ENCODE data around the gene NPW.

Gene NPW

DNA sequence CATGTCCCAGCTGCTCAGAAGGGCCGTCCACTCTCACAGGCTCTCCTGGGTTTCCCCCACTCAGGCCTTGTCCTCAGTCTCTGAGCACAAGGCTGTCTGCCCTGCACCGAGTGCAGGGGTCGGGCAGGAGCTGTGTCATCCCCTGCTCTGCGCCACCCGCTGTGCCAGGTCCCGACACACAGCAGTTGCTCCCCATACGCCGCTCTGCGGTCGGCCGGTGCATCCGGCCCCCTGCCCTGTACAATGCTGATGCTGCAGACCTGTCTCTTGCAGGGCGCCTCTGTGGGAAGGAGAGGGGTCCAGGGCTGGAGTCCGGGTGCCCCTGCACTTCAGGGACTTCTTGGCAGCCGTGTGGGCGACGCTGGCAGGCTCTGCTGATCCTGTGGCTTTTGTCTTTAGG lies 34.3 kb downstream of the NPW start:
- intact Hi-C loops (cut with DNase I; ENCODE audit: low total_unique reads), result no loop called here
- no peaks in the 10 kb centered on the region for H3K9me3 ChIP-seq
- H3K4me1 ChIP-seq, result peaks cover 0 to 7% (median 5%) of the 10 kb centered on the region in 4 donors
- no peak for DNase-seq
- no peaks in the 10 kb centered on the region for H3K27me3 ChIP-seq
- H3K36me3 ChIP-seq, result peaks cover 36 to 88% (median 73%) of the 10 kb centered on the region in 3 donors
- TF ChIP-seq, protein P1, sequence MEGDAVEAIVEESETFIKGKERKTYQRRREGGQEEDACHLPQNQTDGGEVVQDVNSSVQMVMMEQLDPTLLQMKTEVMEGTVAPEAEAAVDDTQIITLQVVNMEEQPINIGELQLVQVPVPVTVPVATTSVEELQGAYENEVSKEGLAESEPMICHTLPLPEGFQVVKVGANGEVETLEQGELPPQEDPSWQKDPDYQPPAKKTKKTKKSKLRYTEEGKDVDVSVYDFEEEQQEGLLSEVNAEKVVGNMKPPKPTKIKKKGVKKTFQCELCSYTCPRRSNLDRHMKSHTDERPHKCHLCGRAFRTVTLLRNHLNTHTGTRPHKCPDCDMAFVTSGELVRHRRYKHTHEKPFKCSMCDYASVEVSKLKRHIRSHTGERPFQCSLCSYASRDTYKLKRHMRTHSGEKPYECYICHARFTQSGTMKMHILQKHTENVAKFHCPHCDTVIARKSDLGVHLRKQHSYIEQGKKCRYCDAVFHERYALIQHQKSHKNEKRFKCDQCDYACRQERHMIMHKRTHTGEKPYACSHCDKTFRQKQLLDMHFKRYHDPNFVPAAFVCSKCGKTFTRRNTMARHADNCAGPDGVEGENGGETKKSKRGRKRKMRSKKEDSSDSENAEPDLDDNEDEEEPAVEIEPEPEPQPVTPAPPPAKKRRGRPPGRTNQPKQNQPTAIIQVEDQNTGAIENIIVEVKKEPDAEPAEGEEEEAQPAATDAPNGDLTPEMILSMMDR (IDR thresholded peaks at IDR 0.05), result no peak
- H3K27ac ChIP-seq, result no peak overlapping the region
- no peak overlapping the region for H3K4me3 ChIP-seq

DNA sequence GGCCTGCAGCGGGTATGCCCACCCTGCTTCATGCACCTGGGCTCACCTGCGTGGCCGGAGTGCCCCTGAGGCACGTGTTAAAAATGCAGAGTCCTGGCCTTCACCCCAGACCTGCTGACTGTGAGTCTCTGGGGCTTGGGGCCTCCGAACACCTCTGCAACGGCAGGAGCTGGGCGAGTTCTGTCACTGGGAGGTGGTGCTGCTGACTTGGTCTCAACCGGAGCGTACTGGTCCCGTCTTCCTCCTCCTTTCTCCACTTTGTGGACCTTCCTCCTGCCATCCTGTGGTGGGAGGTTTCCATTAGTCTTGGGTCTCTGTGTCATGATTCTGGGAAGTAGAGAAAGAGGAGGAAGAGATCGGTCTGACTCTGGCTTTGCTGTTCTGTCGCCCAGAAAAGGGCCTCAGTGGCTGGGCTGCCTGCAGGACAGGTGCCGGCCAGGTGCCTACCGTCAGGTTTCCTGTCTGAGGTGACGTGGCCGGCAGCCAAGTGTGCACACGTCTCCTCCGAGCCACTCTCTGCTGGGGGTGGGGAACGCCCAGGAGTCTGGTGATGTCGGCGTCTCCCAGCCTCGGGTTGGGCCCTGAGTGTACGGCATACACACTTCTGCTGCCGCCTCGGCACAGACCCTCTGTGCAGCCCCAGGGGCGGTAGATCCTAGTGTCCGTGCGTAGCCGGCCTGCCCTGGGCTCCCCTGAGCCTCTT lies 35.1 kb downstream of the NPW start:
- TF ChIP-seq, protein P1 (IDR thresholded peaks at IDR 0.05), result no peak
- H3K36me3 ChIP-seq, result peaks cover 36 to 94% (median 74%) of the 10 kb centered on the region in 3 donors
- H3K27ac ChIP-seq, result no peak overlapping the region
- no peak for DNase-seq
- no peaks in the 10 kb centered on the region for H3K4me1 ChIP-seq
- intact Hi-C loops (cut with DNase I; ENCODE audit: low total_unique reads), result no loop called here
- no peaks in the 10 kb centered on the region for H3K9me3 ChIP-seq
- no peak overlapping the region for H3K4me3 ChIP-seq
- H3K27me3 ChIP-seq, result no peaks in the 10 kb centered on the region

DNA sequence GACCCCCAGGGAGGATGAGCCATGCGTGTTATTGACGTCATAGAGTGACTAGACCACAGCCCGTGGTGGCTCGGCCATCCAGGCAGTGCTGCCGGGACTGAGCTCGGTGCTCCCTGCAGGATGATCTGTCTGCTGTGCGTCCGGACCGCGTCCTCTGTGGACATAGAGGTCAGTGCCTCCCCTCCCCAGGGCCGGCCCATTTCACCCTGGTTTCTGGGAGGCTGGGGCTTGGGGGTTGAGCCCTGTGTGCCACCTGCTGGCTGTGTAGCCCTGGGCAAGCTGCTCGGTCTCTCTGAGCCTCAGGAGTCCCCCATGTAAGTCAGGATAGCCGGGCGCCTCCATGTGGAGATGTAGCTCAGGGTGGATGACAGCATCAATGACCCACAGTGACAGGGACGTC lies 36.5 kb downstream of the NPW start:
- no peaks in the 10 kb centered on the region for H3K9me3 ChIP-seq
- H3K36me3 ChIP-seq, result peaks cover 41 to 97% (median 76%) of the 10 kb centered on the region in 3 donors
- H3K27me3 ChIP-seq, result no peaks in the 10 kb centered on the region
- intact Hi-C loops (cut with DNase I; ENCODE audit: low total_unique reads), result no loop called here
- DNase-seq, result no peak
- H3K27ac ChIP-seq, result no peak overlapping the region
- H3K4me1 ChIP-seq, result no peaks in the 10 kb centered on the region
- H3K4me3 ChIP-seq, result no peak overlapping the region
- TF ChIP-seq, protein P1 (IDR thresholded peaks at IDR 0.05), result peak; percentile 15 to 22

DNA sequence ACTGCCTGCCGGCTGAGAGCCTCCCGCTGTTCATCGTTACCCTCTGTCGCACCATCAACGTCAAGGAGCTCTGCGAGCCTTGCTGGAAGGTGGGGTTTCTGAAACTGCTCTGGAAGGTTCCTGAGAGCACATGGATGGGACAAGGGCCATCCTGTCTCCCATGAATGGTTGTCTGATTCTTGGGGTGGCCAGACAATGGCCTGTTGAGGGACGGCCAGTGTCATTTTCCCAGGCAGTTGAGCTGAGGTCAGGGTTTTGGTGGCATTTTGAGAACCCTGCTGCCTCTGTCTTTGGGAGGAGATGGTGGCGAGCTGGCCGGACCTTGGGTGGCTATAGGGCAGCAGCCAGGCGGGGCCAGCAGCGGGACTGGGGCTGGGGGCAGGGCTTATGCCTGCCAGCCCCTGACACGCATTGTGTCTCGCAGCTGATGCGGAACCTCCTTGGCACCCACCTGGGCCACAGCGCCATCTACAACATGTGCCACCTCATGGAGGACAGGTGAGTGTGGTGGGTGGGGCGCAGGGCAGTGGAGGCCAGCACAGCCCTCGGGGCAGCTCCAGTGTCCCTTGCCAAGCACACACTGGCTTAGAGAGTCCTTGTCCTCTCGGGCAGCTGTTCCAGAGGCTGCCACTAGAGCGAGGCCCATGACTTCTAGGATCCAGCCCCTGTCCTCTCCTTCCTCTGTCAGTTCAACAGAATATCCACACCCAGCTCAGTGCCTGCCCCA lies 37.3 kb downstream of the NPW start:
- intact Hi-C loops (cut with DNase I; ENCODE audit: low total_unique reads), result no loop called here
- DNase-seq, result no peak
- Histone ChIP-seq H3K36me3 (peaks cover 38 to 97% (median 77%) of the 10 kb centered on the region in 3 donors), H3K4me1 (no peaks in the 10 kb centered on the region), H3K27ac (no peak overlapping the region), H3K9me3 (no peaks in the 10 kb centered on the region), H3K4me3 (no peak overlapping the region), H3K27me3 (no peaks in the 10 kb centered on the region)
- TF ChIP-seq, protein P1 (IDR thresholded peaks at IDR 0.05), result no peak

DNA sequence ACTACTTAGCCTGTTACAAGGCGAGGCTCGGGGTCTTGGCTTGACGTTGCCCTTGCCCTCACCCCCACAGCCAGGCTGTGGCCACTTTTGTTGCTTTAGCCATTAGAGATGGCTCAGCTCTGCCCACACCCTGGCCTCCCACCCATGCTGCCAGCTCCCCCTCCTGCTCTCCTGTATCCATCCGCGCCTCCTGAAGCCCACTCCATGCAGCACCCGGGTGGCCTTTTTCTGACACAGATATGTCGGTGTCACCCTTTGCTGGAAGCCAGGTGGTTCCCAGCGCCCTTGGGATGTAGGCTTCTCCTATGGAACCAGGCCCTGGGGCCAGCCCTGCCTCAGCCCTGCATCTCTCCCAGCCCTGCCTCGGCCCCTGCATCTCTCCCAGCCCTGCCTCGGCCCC lies 37.9 kb downstream of the NPW start:
- no peaks in the 10 kb centered on the region for H3K9me3 ChIP-seq
- no peaks in the 10 kb centered on the region for H3K4me1 ChIP-seq
- no peaks in the 10 kb centered on the region for H3K27me3 ChIP-seq
- no peak for DNase-seq
- H3K27ac ChIP-seq, result no peak overlapping the region
- TF ChIP-seq, protein P1 (IDR thresholded peaks at IDR 0.05), result no peak
- H3K4me3 ChIP-seq, result no peak overlapping the region
- H3K36me3 ChIP-seq, result peaks cover 38 to 97% (median 77%) of the 10 kb centered on the region in 3 donors
- intact Hi-C loops (cut with DNase I; ENCODE audit: low total_unique reads), result no loop called here
